ENCODE data around the gene ARMH4.

- no peak for TF ChIP-seq YY1 (IDR thresholded peaks at IDR 0.05; ENCODE audit: insufficient read depth, insufficient read length)
- TF ChIP-seq ZNF274 (IDR thresholded peaks at IDR 0.05; ENCODE audit: low read depth, low read length), result no peak
These were observed 90.4 kb downstream of the ARMH4 start for GRCh38 chr14:58061581-58061980.
